Gastroesophageal sphincter (tissue), 2 donors: ENCODE measurements around the gene SH3TC2.

Experiments
- POLR2A ChIP-seq, 2 donors: fragments of 450-650 bp; IDR thresholded peaks; one replicate each; pipeline ENCODE4 v1.6.1; 2017; ENCODE audit warnings: antibody characterized with exemption in 2 of 2, mild to moderate bottlenecking in 2 of 2, moderate library complexity in 1 of 2
- POLR2AphosphoS5 ChIP-seq: sonication (generic); formaldehyde crosslinking; IDR thresholded peaks from one replicate; pipeline ENCODE4 v1.6.1; 2017; ENCODE audit warnings: antibody characterized with exemption

DNA sequence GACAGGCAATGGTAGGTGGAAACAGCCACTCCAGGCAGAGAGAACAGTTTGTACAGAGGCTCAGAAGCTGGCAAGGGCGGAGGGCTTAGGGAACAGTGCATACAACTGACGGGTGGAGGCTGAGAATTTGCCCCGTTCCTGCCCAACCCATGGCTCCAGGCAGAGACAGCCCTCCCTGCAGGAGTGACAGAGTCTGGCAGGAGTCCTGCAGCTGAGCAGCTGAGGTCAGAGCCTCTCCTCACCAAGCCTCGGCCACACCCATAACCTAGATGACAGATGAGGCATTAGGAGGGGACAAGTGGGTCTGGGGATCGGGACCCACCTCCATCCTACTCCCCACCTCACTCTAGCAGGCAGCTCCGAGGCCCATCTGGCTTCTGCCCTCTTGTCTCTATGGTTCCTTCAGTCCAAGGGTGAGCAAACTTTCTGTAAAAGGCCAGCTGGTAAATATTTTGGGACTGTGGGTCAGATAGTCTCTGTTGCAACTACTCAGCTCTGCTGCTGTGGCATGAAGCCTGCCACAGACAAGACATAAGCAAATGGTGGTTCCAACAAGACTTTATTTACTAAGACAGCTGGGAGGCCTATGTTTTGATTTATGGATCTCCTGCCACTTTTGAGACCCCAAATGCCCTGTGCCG lies 83.7 kb downstream of the SH3TC2 start:
- TF ChIP-seq POLR2AphosphoS5 (no peak), POLR2A (IDR thresholded peaks at IDR 0.05) (no peak)
